GM13977 (cell line): Measurements from ENCODE around the gene YTHDF1.

ENCODE experiments used
- DNase-seq: peaks from one replicate; pipeline ENCODE4 v3.0.0; 2012; ENCODE audit warnings: low spot score
- in situ Hi-C: fragments of 300-500 bp; cut with MboI; formaldehyde crosslinking; loops from one replicate; pipeline ENCODE4 v1.12.0; 2022; ENCODE audit warnings: low sequenced_read_pairs, low pct_unique_long_range_greater_than_20kb, mixed read lengths, inconsistent platforms; ENCODE audit not compliant: unreplicated experiment
- TF ChIP-seq, protein P1 (sequence below): IDR thresholded peaks from 2 replicates; pipeline ENCODE4 v1.5.1; 2012; ENCODE audit warnings: mild to moderate bottlenecking, control low read depth; ENCODE audit not compliant: insufficient read depth; ENCODE audit errors: extremely low read depth, missing control alignments

YTHDF1 gene

DNA sequence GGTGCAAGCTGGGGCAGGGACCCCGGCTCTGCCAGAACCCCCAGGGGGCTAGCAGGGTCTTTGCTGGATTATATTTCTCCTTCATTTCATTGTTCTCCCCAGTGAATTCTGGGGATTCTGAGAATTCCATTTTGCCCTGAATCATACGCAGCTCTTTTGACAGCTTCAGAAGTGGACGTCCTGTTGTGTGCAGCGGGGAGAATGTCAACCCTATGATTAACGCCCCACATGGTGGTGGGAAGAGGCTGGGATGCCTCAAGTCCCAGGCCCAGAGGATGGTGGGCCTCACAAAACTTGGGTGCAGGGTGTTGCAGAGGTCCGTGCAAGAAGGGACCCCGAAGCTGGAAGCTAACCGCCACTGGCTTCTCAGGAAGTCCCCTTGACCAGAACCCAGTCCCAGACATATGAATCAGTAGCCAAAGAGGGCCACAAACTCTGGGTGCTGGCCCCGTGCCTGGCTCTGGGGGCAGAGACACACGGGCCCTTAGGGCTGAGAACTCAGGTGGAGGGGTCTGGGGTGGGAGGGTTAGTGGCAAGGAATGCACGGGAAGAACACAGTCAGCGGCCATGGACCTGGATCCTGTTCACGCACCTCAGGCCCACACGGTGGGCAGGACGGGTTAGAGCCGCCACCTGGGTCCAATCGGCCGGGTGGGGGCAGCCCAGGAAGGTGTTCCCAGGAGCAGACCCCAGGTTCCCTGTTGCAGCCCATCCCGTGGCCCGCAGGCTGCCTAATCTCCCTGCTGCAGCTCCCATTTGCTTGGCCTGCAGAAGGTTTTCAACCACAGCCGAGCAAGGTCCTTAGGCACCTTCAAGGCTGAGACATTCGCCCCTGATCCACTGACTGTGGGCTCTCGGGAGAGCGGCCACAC lies 51.2 kb downstream of the YTHDF1 start:
- TF ChIP-seq, protein P1, sequence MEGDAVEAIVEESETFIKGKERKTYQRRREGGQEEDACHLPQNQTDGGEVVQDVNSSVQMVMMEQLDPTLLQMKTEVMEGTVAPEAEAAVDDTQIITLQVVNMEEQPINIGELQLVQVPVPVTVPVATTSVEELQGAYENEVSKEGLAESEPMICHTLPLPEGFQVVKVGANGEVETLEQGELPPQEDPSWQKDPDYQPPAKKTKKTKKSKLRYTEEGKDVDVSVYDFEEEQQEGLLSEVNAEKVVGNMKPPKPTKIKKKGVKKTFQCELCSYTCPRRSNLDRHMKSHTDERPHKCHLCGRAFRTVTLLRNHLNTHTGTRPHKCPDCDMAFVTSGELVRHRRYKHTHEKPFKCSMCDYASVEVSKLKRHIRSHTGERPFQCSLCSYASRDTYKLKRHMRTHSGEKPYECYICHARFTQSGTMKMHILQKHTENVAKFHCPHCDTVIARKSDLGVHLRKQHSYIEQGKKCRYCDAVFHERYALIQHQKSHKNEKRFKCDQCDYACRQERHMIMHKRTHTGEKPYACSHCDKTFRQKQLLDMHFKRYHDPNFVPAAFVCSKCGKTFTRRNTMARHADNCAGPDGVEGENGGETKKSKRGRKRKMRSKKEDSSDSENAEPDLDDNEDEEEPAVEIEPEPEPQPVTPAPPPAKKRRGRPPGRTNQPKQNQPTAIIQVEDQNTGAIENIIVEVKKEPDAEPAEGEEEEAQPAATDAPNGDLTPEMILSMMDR: no peak
- in situ Hi-C loops: no loop called here

DNA sequence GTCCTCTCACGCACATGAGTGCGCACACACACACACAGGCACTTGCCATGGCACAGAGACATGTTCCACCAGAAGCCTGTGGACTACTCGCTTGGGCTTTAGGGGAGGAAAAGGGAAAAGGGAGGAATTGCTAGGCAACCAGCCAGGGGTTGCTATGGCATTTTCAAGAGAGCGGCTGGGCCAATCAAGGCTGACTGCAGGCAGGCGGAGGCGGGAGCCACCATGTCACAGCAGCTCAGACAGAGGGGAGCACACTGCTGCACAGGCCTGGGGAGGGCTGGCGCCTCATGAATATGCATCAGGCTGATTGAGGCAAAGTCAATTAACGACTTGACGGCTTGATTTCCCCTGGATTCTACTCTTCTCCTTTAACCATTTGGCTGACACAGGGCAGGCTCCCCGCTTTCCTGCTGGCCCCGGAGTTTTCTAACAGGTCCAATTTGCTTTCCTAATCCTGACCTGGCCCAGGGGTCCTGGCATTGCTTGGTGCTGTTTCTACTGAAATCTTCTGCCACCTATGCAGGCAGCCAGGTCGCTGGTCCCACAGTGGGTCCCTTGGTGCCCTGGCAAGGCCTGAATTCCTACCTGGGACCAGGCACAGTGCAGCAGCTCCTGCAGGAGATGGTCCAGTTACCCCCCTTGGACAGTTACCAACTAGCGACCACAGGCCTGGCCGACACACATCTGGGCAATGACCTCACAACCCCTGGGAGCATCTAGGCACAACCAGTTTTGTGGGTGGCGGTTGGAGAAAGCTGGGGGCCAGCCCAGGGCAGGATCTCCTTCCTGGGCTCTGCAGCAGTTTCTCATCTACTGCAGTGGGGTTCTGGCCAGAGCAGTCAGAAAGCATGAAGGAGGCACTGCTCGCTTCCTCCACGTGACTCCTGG lies 52.1 kb downstream of the YTHDF1 start:
- no peak for DNase-seq
- in situ Hi-C loops: no loop called here
- TF ChIP-seq, protein P1: no peak

More for the DNA sequence above, 51.2 kb downstream of the YTHDF1 start:
- no peak for DNase-seq

DNA sequence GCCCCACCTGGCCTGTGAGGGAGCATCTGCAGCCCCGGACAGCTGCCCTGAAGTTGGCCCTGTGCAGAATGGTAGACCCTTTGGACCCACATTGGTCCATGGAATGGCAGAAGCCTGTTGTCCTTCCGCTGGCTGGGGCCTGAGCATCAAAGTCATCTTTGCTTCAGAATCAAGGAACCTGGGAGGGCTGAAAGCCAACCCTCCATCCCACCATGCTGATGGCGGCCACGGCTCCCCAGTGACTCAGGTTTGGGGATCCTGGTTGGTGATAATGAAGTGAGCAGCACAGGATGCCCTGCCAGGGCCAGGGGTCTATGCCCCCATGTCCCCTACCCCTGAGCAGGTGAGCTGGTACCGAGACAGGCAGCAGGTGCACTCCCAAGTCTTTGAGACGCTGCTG lies 52.8 kb downstream of the YTHDF1 start:
- in situ Hi-C loops: no loop called here
- no peak for DNase-seq
- TF ChIP-seq, protein P1: no peak

DNA sequence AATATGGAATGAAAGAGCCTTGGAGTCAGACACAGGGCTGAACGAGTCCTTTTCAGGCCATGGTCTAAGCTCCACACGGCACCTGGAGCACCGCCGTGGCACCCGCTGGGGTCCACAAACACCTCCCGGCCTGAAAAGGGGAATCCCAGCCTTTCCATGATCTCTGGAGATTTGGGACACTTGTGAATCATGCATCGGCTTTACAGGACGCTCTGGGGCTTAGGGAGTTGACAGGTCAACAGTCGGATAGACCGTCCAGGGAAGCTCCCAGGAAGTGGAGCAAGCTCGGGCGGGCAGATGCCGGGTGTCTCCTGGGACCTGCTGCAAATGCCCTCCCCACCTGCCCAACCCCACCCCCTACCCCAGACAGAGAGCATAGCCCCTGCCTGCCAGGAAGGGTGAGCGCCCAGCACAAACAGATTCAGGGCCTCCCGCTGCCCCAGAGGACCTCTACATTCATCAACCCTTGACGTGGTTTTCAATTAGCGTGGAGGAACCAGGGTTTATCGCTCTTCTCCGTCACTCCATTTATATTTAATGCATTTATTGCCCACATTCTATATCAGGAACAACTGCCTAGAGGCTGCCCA lies 53.6 kb downstream of the YTHDF1 start:
- in situ Hi-C loops: no loop called here
- no peak for DNase-seq
- TF ChIP-seq, protein P1: no peak

DNA sequence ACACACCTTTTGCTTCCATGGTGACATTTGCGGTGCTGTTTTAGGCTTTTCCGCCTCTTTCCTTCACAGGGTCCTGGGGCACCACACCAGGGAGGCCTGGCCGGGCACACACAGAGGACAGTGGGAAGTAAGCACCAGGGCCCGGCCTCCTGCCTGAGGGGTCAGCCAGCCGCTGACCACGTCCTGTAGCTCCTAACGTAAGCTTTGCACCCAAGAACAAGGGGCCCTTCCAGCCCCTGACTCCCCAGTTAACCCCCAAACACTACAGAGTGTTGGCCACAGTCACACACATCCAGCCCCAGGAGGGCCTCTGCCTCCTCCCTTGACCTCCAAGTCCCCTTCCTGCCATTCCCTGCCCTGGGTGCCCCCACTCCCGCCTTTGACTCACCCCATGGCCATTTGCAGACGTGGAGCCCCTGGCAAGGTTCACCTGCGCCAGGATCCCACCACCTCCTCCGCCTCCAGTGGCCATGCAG lies 54.7 kb downstream of the YTHDF1 start:
- TF ChIP-seq, protein P1: no peak
- no peak for DNase-seq
- in situ Hi-C loops: no loop called here

DNA sequence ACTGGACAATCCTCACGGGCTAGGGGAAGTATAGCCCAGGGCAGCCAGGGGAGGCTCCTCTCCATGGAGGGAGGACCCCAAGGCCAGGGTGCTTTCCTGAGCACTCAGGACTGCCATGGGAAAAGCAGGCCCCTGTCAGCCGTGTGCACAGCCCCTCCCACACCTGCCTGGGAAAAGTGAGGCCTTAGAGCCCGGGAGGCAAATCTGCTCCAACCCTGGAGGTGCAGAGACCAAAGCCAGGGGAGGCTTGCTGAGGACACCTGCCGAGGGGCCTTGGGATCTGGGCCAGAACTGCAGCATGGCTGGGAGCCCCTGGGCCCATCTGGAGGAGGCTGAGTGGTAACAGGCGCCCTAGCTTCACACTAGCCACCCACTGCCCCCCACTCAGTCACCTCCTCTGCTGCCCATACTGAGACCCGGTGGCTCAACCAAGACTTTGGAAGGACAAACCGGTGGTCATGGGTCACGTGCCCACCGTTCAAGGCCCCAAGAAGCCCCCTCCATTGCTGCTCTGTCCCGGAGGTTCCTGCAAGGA lies 55.2 kb downstream of the YTHDF1 start:
- no peak for DNase-seq
- in situ Hi-C loops: no loop called here

More for the DNA sequence above, 55.2 kb downstream of the YTHDF1 start:
- TF ChIP-seq, protein P1: no peak
